Stomach (tissue), 4 donors: ENCODE results near the gene ABLIM2.

Source experiments
- CTCF ChIP-seq, 7 experiments: fragments of 450-650 bp in 4 of 7; fragments of 200-600 bp in 3 of 7; sonication (generic) in 3 of 7; IDR thresholded peaks; one replicate each; pipeline ENCODE4 v1.5.1; 2016 to 2019; ENCODE audit warnings: antibody characterized with exemption in 7 of 7, control low read depth in 2 of 7, mild to moderate bottlenecking in 1 of 7
- EP300 ChIP-seq: sonication (generic); formaldehyde crosslinking; IDR thresholded peaks from one replicate; pipeline ENCODE4 v1.6.1; 2017; ENCODE audit warnings: antibody characterized with exemption
- POLR2A ChIP-seq, 4 donors: fragments of 450-650 bp; IDR thresholded peaks; one replicate each; pipeline ENCODE4 v1.6.1; 2016; ENCODE audit warnings: antibody characterized with exemption in 4 of 4, control low read depth in 2 of 4, mild to moderate bottlenecking in 1 of 4, moderate library complexity in 1 of 4
- POLR2AphosphoS5 ChIP-seq, 3 donors: sonication (generic); formaldehyde crosslinking; IDR thresholded peaks; one replicate each; pipeline ENCODE4 v1.6.1; 2016; ENCODE audit warnings: antibody characterized with exemption in 3 of 3

- TF ChIP-seq CTCF (IDR thresholded peaks at IDR 0.05) (no peak), EP300 (no peak), POLR2A (IDR thresholded peaks at IDR 0.05) (no peak), POLR2AphosphoS5 (IDR thresholded peaks at IDR 0.05) (no peak)
Measured at GRCh38 chr4:7950301-7951092, 208.1 kb downstream of the ABLIM2 start.
